Activated CD8-positive, alpha-beta memory T cell treated with anti-CD3 and anti-CD28 coated beads for 36 hours (primary cell): ENCODE results near the gene CAST. TPM values are rescaled to one million over a fixed set of nuclear protein-coding genes. Genes with fewer than 3 reads are reported as not detected.

ENCODE experiments used
- CTCF ChIA-PET: fragments of 350-600 bp; sonication (Branson Sonifier 250); formaldehyde crosslinking; loops from one replicate; lab custom pipeline; 2021; ENCODE audit warnings: antibody characterized with exemption; lab: Charles Lee
- POLR2A ChIA-PET: fragments of 350-600 bp; sonication (Branson Sonifier 250); formaldehyde crosslinking; loops from one replicate; lab custom pipeline; 2021; ENCODE audit warnings: antibody characterized with exemption; lab: Charles Lee
- total RNA-seq, 2 experiments: library from RNA; stranded (reverse); gene quantifications; one replicate each; pipeline ENCODE4 v1.2.3, GENCODE V29; 2021

Gene CAST
- total RNA-seq, 2 experiments from 2014 or later: 131 to 133 TPM

DNA sequence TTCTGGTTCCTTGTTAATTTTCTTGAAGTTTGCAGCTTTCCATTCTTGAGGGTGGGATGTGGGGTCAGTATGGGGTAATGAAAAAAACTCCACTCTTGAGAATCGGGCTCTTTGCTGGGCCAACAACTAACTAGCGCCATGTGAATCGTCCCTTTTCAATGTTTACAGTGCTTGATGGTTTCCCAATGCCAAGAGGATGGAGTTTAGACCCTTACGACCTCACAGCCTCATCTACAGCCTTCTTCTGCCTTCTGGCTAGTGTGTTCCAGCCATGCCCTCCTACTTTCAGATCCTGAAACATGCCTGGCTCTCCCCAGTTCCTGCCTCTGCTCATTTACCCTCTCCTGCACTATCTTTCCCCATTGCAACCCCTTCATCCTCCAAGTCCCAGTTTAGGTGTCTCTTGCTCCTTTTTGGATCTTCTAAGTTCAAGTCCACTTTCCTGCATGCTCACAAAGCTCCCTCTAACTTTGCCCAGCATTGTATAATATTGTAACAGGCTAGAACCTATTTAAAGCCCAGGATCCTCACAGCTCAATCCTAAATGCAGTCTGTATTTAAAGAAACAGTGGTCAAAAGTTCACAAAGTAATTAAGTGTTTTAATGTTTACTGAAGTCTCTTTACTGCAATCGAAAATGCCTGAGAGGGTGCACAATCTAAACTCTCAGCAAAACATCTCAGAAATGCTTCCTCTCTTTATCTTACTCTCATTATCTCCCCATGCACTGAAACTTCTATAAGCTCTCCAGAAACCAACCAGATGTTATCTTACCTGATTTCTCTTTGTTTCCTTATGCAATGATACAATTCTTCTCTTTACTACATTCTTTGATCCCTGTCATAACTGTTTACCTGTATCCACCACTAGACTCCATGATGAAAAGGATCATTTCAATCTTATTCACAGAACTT is 20.6 kb upstream of the CAST start:
- ChIA-PET CTCF (no interaction called here), POLR2A (no interaction called here)

DNA sequence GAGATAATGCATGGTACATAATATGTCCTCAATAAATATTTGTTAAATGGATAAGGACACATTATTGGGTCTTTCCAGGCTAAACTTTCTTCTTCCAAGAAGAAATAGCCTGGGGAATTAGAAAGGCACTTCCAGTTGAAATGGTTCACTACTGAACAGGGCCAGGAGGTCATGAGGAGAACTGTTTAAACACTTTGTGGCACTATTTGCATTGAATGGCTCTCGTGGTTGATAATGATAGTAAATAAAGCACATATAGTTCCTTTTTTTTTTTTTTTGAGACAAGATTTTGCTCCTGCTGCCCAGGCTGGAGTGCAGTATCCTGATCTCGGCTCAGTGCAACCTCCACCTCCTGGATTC is 19.9 kb upstream of the CAST start:
- ChIA-PET POLR2A (no interaction called here), CTCF (interaction anchor here (0.7 kb wide), 1 partner anchor 881 kb away, joined by 4 read pairs; no protein-coding TSS in a partner anchor)

DNA sequence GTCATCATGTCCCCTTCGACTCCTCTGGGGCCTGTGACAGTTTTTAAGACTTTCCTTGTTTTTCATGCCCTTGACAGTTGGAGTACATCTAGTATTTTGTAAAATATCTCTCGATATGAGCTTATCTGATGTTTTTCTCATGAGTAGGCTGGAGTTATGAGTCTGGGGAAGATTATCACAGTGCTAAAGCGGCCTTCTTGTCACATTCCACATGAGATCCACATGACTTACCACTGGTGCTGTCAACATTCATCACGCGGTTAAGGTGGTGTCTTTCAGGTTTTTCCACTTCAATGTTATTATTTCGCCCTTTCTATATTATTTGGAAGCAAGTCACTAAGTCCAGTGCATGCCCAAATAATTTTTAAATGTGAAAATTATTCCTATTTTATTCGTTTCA is 17.1 kb upstream of the CAST start:
- POLR2A ChIA-PET: no interaction called here
- CTCF ChIA-PET: no interaction called here

DNA sequence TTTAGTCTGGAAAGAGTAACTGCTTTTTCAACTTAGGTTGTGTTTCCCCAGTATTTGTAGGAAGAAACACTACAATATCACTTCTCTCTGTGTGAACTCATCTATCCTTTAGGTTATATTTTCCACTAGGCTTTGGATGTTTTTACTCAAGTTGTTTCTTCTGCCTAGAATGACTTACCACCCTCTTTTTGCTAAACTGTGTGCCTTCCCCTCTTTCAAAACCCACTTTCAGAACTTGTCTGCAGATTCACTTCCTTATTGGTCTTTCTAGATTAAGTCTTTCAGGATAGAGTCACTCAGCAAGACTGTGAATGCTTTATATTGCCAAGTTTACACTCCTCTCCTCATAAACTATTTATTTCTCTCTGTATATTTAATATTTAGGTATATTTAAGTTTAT is 14.2 kb upstream of the CAST start:
- ChIA-PET CTCF (interaction anchor here (1.3 kb wide), 1 partner anchor 12 kb away, joined by 3 read pairs; no protein-coding TSS in a partner anchor), POLR2A (no interaction called here)

DNA sequence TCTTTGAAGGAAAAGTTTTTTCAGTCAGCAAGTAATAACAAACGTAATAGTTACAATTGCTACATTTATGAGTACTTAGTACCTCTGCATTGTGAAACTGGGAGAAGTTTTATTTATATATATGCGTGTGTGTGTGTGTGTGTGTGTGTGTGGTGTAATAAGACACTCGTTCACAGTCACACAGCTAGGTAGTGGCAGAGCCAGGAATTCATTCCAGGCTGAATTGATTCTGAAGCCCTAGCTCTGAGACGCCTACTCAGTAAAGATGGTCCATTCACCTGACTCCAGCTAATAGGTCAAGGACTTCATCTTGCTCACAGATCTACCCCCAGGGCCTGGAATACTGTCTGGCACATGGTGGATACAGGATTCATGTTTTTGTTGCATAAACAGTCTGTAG is 13.6 kb upstream of the CAST start:
- CTCF ChIA-PET: no interaction called here
- POLR2A ChIA-PET: no interaction called here

DNA sequence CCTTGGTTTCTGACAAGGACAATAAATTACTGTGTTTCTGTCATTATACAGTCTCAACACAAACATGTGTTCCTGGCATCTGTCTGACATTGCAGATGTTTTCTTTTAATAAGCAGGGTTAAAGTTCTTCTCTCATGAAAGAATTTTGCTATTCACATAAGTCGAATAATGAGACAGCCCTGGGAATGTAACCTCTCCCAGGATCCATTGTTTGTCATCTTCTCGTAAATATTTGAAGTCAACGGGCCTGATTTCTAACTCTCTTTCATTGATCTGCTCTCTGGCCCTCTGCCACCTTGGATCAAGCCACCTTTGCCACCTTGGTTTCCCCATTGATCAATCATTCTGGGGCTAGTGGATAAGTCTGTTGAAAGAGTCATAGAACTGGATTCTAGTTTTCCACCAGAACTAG is 12.9 kb upstream of the CAST start:
- POLR2A ChIA-PET: no interaction called here
- CTCF ChIA-PET: interaction anchor here (1.1 kb wide), 1 partner anchor 16 kb away, joined by 3 read pairs; no protein-coding TSS in a partner anchor

DNA sequence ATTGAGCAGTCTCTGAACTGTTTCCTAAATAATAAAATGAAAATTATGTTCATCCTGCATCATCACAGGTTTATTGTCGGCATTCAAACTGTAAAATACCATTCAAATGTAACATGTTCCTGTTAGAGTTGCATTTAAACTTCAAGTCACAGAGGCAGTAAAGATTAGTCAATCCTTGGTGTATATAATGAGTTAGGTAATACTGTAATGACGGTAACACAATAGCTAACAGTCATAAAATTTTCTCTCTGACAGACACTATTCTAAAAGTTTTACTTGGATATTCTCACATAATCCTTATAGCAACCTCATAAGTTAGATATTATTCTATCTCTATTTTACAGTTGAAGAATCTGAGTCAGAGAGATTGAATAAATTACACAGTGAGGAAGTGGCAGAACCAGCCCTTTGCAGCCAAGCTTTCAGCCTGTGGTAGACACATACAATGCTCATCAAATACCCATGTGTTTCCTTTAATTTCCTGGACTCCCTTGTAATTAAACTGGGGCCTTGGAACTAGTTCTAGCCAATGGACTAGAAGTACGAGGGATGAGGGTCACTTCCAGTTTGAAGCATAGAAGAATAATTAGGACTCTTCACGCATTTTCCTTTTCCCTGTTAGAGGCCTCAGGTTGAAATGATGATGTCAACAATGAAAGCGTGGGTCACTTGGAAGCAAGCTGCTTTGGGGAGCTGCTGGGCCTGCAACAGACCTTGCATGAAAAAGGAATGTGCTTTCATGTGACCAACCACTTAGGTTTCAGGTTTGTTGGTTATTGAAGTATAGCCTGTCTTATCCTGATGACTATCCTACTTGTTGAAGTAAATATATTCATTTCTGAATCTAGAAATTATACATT is 12.3 kb upstream of the CAST start:
- ChIA-PET POLR2A (no interaction called here), CTCF (interaction anchor here (1.1 kb wide), 1 partner anchor 16 kb away, joined by 3 read pairs; no protein-coding TSS in a partner anchor)

DNA sequence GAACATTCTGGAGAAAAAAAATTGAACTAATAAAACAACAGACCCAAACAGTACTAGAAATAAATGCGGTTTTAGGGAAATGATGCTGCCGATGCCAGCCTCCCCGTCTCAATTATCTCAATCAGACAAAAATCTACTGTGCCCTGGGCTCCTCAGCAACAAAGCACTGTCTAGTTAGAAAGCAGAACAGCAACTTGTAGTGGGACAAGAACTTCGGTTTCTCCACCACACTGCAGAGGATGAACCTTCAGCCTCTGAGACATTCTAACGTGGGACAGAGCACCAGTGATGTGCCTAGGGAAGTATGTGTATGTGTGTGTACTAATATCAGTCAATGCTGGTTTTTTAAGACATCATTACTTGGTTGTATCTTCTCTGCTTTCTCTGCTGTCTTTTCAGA is 11.1 kb upstream of the CAST start:
- ChIA-PET CTCF (no interaction called here), POLR2A (no interaction called here)

DNA sequence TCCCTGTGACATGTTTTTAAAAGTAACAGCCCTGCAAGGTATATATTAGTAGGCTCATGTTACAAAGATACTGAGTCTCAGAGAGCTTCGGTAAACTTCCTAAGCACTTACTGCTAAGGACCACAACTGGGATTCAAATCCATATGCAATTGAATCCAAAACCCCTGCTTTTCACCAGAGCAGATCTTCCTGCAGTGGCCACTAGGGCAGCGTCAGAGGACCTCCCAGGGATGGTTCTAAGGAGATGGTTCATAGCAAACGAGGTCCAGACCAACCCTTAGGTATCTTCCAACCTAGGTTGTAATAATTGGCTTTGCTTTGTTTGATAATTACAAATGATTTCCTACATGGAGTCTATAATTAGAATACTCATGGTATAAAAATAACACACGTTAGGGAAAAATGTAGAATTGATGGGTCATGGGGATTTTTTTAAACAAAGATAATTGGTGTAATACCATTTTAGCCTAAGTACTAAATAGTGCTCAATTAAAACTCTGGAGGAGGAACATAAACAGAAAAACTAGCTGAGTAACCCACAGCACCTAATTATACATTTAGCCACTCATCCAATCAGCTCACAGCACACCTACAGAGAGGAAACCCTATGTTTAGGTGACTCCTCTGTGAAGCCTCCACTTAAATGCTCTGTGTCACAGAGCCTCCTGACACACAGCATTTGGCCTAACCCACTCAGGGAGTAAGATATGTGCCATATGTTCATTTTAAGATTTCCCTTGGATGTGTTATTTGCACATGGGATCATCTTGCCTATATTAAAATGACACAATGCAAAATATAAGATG is 10.0 kb upstream of the CAST start:
- ChIA-PET CTCF (no interaction called here), POLR2A (interaction anchor here (1.4 kb wide), 1 partner anchor 10 kb away, joined by 6 read pairs; the partner anchor contains the start of gene CAST)

DNA sequence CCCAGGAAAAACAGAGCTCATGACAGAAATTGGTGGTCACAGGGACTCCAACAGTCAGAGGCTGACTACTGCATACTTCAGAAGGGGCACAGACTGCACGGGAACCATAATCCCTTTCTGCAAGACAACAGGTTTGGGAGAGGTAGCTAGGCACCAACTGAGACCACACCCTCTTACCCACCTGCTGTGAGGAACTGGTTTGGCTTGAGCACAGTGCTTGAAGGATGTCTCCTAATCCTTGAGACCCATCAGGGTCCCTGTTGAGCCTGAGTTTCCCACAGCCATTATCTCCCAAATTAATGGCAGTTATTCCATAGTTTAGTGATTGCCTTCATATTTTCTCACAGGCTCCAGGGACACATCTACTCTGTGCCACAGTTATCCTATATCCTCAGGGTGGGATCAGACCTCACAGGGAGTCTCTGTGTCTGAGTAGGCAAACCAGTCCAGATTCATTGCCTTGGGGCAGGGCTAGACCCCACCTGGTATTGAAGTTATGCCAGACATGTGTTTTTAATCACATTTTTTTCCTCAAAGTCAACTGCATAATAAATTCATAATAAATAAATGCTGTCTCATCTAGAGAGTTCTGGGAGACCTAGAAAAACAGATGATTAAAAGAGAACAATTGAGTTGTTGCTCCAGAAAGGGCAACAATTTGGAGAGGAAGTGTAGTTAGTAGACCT is 9.3 kb upstream of the CAST start:
- CTCF ChIA-PET: no interaction called here
- POLR2A ChIA-PET: interaction anchor here (1.4 kb wide), 1 partner anchor 9 kb away, joined by 6 read pairs; the partner anchor contains the start of gene CAST

DNA sequence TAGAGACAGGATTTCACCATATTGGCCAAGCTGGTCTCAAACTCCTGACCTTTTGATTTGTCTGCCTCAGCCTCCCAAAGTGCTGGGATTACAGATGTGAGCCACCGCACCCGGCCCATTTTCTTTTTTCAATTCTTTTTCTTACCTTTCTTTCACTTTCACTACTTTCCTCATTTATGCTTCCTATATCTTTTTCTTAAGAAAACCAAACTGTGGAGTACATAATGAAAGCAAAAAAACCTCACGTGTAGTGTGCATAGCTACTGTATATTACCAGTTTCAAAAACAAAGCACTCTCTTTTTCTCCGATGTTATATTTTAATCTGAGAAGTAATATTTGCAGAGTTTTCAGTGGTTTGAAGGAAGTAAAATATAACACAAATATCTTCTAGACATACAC is 8.0 kb upstream of the CAST start:
- CTCF ChIA-PET: interaction anchor here (1.3 kb wide), 1 partner anchor 52 kb away, joined by 3 read pairs; no protein-coding TSS in a partner anchor
- POLR2A ChIA-PET: no interaction called here

DNA sequence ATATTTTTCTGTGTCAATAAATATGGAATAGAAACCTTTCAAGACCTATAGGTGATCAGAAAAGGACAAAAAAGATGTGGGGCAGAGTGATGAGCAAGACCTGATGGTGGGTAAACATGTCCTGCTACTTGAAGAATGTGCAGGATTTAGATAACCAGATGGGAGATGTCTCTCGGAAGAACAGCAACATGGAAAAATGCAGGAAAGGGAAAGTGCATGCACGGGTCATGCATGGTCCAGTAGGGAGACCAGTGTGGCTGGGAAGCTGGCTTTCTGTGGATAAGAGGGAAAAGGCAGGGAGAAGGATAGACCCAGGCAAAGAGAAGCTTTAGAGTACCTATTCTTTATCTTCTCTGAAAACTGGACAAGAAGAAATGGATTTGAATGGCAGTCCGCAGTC is 7.1 kb upstream of the CAST start:
- POLR2A ChIA-PET: interaction anchor here (0.6 kb wide), 1 partner anchor 256 kb away, joined by 4 read pairs; no protein-coding TSS in a partner anchor
- CTCF ChIA-PET: interaction anchor here (1.3 kb wide), 1 partner anchor 53 kb away, joined by 3 read pairs; no protein-coding TSS in a partner anchor

DNA sequence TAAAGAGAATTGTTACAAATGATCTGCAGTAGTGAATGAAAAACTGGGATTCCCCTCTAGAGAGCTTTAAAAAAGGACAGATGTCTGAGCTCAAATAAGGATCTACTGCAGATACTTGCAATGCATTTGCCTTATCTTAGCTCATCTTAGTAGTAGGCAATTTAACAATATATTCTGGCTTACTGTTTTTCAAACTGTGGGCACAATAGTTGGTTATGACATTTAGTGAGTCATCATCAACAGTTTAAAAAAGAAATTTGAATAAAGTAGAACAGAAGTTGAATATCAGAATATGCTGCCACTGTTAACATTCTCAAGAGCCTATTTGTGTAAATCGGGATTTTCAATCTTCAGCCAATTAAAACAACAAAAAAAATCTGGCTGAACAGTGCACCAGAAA is 6.7 kb upstream of the CAST start:
- CTCF ChIA-PET: no interaction called here
- POLR2A ChIA-PET: interaction anchor here (0.6 kb wide), 1 partner anchor 256 kb away, joined by 4 read pairs; no protein-coding TSS in a partner anchor

DNA sequence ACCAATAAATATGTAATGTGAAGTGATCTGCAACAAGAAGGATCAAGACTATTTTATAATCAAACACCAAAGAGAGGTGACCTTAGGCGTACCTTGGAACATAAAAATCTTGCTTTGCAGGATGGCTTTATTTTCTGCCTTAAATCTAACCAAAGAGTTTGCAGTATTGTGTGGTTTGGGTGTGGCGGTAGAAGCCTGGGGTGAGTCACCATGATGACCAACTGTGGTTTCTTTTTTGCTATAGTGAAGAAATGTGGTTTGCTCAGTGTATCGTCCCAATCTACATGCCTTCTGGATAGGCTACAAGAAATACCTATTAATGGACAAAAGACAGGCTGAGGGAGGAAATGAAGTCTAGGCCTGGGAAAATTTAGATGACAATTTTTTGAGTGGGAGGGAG is 5.1 kb upstream of the CAST start:
- POLR2A ChIA-PET: interaction anchor here (0.7 kb wide), 1 partner anchor 148 kb away, joined by 3 read pairs; no protein-coding TSS in a partner anchor
- CTCF ChIA-PET: no interaction called here

DNA sequence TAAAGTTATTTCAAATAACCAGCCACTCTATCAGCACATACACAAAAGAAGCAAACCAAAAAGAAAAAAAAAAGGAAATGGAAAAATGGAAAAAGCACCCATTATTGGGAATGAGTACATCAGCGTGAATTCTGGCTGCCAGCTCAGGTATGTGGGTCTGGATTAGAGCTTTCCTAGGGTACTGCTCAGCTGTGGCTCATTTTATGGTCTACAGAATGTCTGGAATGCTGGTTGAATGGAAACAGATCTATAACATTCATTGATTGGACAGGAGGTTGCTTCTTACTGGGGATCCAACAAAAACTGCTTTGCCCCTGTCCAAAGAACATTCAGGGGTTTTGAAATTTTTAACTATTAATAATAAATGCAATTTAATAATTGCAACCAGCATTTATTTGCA is 3.9 kb upstream of the CAST start:
- ChIA-PET POLR2A (interaction anchor here (0.9 kb wide), 1 partner anchor 45 kb away, joined by 3 read pairs; no protein-coding TSS in a partner anchor), CTCF (no interaction called here)

DNA sequence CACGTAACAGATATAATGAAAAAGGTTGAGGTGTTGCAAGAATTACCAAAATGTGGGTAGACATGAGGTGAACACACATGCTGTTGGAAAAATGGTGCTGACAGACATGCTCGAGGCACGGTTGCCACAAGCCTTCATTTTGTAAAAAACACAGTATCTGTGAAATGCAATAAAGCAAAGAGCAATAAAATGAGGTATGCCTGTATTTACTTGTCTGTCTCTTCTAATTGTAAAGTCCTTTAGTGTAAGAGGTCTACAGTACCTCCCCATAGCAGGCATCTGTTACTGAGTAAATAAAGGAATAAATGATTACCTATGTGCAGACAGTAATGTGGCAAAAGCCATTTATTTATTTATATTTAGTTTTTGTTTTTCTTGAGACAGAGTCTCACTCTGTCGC is 3.0 kb upstream of the CAST start:
- POLR2A ChIA-PET: interaction anchor here (0.9 kb wide), 1 partner anchor 45 kb away, joined by 3 read pairs; no protein-coding TSS in a partner anchor
- CTCF ChIA-PET: interaction anchor here (0.6 kb wide), 1 partner anchor 419 kb away, joined by 3 read pairs; no protein-coding TSS in a partner anchor

DNA sequence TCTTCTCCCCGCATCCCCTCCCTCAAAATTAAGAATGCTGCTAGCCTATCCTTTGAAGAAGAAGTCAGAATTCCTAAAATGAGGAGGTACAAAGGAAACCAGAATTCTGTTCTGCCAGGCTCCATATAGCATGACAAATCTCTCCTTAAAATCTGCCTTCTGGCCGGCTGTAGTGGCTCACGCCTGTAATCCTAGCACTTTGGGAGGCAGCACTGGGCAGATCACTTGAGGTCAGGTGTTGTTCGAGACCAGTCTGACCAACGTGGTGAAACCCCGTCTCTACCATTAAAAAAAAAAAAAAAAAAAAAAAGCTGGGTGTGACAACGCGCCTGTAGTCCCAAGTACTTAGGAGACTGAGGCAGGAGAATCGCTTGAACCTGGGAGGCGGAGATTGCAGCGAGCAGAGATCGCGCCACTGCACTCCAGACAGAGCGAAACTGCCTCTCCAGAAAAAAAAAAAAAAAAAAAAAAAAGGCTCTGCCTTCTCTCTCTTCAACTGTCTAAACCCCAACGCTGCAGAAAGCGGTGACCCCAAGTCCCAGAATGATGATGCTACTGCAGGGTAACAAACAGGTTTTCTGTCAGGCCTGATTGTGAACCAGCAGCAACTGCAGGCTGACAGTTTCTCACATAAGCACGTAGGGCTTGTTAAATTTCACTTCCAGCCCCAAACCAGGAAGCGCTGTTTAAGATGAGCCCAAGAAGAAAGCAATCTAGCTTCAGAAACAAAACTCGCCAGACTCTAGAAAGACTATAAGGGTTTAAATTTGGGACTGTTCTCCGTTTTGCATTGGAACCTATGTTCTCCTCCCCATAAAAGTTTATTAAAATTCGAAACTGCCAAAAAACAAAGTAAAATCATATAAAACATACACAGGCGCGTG is 963 bp upstream of the CAST start:
- ChIA-PET CTCF (no interaction called here), POLR2A (interaction anchor here (0.6 to 3.1 kb wide), 6 partner anchors 8 to 841 kb away, joined by 3 to 19 read pairs (median 6); partner anchors contain the start of gene ERAP2)
